ENCODE results near the gene ZNF182.
"Not testable (repeated sequence)": the region's sequence is repeated elsewhere in the genome, so short reads cannot be mapped to it uniquely, and the experiment has no call there.

The ZNF182 gene

GRCh38 chrX:48028091-48028490, 24.3 kb upstream of the ZNF182 start:
- TF ChIP-seq CTCF (conservative IDR thresholded peaks at IDR 0.05) (no peak), ZFX (IDR thresholded peaks at IDR 0.05) (no peak)
- no peak overlapping the region for H3K27ac ChIP-seq

GRCh38 chrX:48027545-48027944, 23.8 kb upstream of the ZNF182 start:
- H3K27ac ChIP-seq = not testable (repeated sequence)

GRCh38 chrX:48025561-48025960, 21.8 kb upstream of the ZNF182 start:
- H3K27ac ChIP-seq = no peak overlapping the region

GRCh38 chrX:48022738-48023137, 18.9 kb upstream of the ZNF182 start:
- no peak overlapping the region for H3K27ac ChIP-seq
- TF ChIP-seq ZFX (IDR thresholded peaks at IDR 0.05) = no peak
- no peak for TF ChIP-seq CTCF (conservative IDR thresholded peaks at IDR 0.05)

More at GRCh38 chrX:48025561-48025960, 21.8 kb upstream of the ZNF182 start:
- TF ChIP-seq CTCF (conservative IDR thresholded peaks at IDR 0.05) = peak; percentile 43
- TF ChIP-seq ZFX (IDR thresholded peaks at IDR 0.05) = no peak

- no peak overlapping the region; the same call in 1 of the 2 replicates for H3K27ac ChIP-seq
- no peak for TF ChIP-seq CTCF (conservative IDR thresholded peaks at IDR 0.05)
- no peak for TF ChIP-seq ZFX (IDR thresholded peaks at IDR 0.05)
Observed at GRCh38 chrX:48022100-48022499, 18.3 kb upstream of the ZNF182 start.

GRCh38 chrX:48021026-48021900, 17.5 kb upstream of the ZNF182 start:
- TF ChIP-seq ZFX (IDR thresholded peaks at IDR 0.05) (no peak), CTCF (conservative IDR thresholded peaks at IDR 0.05) (no peak)
- peak overlapping the region; percentile 92 for H3K27ac ChIP-seq

- not testable (repeated sequence) for H3K27ac ChIP-seq
Observed at GRCh38 chrX:48020472-48020871, 16.7 kb upstream of the ZNF182 start.

GRCh38 chrX:48019892-48020291, 16.1 kb upstream of the ZNF182 start:
- H3K27ac ChIP-seq = not testable (repeated sequence)

- not testable (repeated sequence) for H3K27ac ChIP-seq
Observed at GRCh38 chrX:48016583-48017310, 13.0 kb upstream of the ZNF182 start.

- H3K27ac ChIP-seq = not testable (repeated sequence)
Observed at GRCh38 chrX:48009445-48009960, 5.7 kb upstream of the ZNF182 start.

GRCh38 chrX:48006688-48007087, 2.9 kb upstream of the ZNF182 start, which contains the start of gene SPACA5:
SPACA5 (plus strand) TSS chrX:48006988; CDS start chrX:48007803, 815 bp downstream.
- H3K27ac ChIP-seq = not testable (repeated sequence)
